ENCODE results near the gene CABP4.

The CABP4 gene

GRCh38 chr11:67451658-67451976 lies 3.5 kb upstream of the CABP4 start:
- DNase-seq (ENCODE audit: low read depth) = no peak
- no peak overlapping the region for H3K4me3 ChIP-seq (ENCODE audit: low read length)
- TF ChIP-seq CTCF (IDR thresholded peaks at IDR 0.05; ENCODE audit: insufficient read depth, low read depth, low read length, missing control alignments) = no peak

- no peak for TF ChIP-seq CTCF (IDR thresholded peaks at IDR 0.05; ENCODE audit: insufficient read depth, low read depth, low read length, missing control alignments)
- no peak within 1 kb of the TSS for H3K4me3 ChIP-seq (ENCODE audit: low read length)
- DNase-seq (ENCODE audit: low read depth) = no peak
These were observed 2.8 kb upstream of the CABP4 start, which contains the start of gene GPR152 for GRCh38 chr11:67452141-67452952. GPR152 (minus strand) TSS chr11:67452729; CDS start chr11:67452724, 5 bp downstream.

GRCh38 chr11:67453816-67454732 lies 1.1 kb upstream of the CABP4 start:
- no peak for TF ChIP-seq CTCF (IDR thresholded peaks at IDR 0.05; ENCODE audit: insufficient read depth, low read depth, low read length, missing control alignments)
- H3K4me3 ChIP-seq (ENCODE audit: low read length) = no peak overlapping the region
- no peak for DNase-seq (ENCODE audit: low read depth)

- DNase-seq (ENCODE audit: low read depth) = no peak
- no peak for TF ChIP-seq CTCF (IDR thresholded peaks at IDR 0.05; ENCODE audit: insufficient read depth, low read depth, low read length, missing control alignments)
- no peak overlapping the region for H3K4me3 ChIP-seq (ENCODE audit: low read length)
These were observed 1.0 kb downstream of the CABP4 start for GRCh38 chr11:67456068-67456705.

GRCh38 chr11:67457453-67457852 lies 2.3 kb downstream of the CABP4 start:
- TF ChIP-seq CTCF (IDR thresholded peaks at IDR 0.05; ENCODE audit: insufficient read depth, low read depth, low read length, missing control alignments) = no peak
- no peak for DNase-seq (ENCODE audit: low read depth)
- H3K4me3 ChIP-seq (ENCODE audit: low read length) = no peak overlapping the region

GRCh38 chr11:67458266-67458665 lies 3.1 kb downstream of the CABP4 start:
- no peak for TF ChIP-seq CTCF (IDR thresholded peaks at IDR 0.05; ENCODE audit: insufficient read depth, low read depth, low read length, missing control alignments)
- H3K4me3 ChIP-seq (ENCODE audit: low read length) = no peak overlapping the region
- DNase-seq (ENCODE audit: low read depth) = no peak

Data from epithelial cell of esophagus (primary cell).